ENCODE measurements around the gene CACTIN. TPM values are rescaled to one million over a fixed set of nuclear protein-coding genes. Genes with fewer than 3 reads are reported as not detected.
A peak's percentile ranks its signal among the peaks of the same experiment; 100 is the strongest.
"Not testable (repeated sequence)": the region's sequence is repeated elsewhere in the genome, so short reads cannot be mapped to it uniquely, and the experiment has no call there.

CACTIN gene
- total RNA-seq, 1 donor from 2014 or later = 12.5 TPM

DNA sequence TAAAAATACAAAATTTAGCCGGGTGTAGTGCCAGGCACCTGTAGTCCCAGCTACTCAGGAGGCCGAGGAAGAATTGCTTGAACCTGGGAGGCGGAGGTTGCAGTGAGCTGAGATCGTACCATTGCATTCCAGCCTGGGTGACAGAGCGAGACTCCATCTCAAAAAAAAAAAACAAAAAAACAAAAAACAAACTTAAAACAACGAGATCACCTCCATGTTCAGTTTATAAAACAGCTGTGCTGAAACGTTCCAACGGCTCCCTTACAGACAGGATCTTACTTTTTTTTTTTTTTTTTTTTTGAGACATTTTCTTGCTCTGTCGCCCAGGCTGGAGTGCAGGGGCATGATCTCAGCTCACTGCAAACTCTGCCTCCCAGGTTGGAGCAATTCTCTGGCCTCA lies 2.2 kb upstream of the CACTIN start:
- H3K36me3 ChIP-seq (ENCODE audit: control insufficient read depth in 3 of 3, insufficient read depth in 3 of 3, low read length in 3 of 3); H3K9ac ChIP-seq (ENCODE audit: low read depth in 1 of 3, low read length in 3 of 3): not testable (repeated sequence)

DNA sequence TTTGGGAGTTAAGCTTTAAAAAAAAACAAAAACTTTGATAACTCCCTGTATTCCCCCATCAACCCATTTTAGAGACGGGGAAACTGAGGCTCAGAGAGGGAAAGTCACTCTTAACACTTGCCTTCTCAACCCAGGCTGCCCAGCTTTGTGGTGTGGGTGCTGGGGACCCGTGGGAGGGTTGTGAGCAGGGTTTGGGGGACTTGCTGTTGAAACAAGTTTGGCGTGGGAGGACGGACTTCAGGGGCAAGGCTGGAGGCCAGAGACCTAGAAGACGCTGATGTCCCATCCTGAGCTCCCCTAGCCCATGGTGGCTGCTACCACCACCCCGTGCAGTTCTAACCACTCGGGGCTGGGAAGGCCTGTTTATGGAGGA lies 747 bp upstream of the CACTIN start:
- Histone ChIP-seq H3K27ac (ENCODE audit: low read depth, low read length) (peak overlapping the region; percentile 94), H3K9ac (ENCODE audit: low read depth in 1 of 3, low read length in 3 of 3) (peak overlapping the region in 2 of 3 donors; percentile 33 to 82), H3K4me3 (ENCODE audit: low read length in 3 of 3) (peak overlapping the region; percentile 29 to 86 (median 59)), H3K9me3 (ENCODE audit: control insufficient read depth in 3 of 3, low read length in 3 of 3) (no peaks in the 10 kb centered on the region), H3K36me3 (ENCODE audit: control insufficient read depth in 3 of 3, insufficient read depth in 3 of 3, low read length in 3 of 3) (peaks cover 3 to 13% (median 6%) of the 10 kb centered on the region in 3 donors), H3K4me1 (ENCODE audit: control insufficient read depth in 3 of 3, insufficient read depth in 3 of 3, low read length in 3 of 3) (peaks cover 24 to 32% (median 26%) of the 10 kb centered on the region in 3 donors), H3K27me3 (ENCODE audit: control insufficient read depth in 3 of 3, insufficient read depth in 3 of 3, low read length in 3 of 3) (no peaks in the 10 kb centered on the region)

More for the DNA sequence above, 2.2 kb upstream of the CACTIN start:
- H3K27me3 ChIP-seq (ENCODE audit: control insufficient read depth in 3 of 3, insufficient read depth in 3 of 3, low read length in 3 of 3); H3K9me3 ChIP-seq (ENCODE audit: control insufficient read depth in 3 of 3, low read length in 3 of 3); H3K4me3 ChIP-seq (ENCODE audit: low read length in 3 of 3); H3K27ac ChIP-seq (ENCODE audit: low read depth, low read length): not testable (repeated sequence)
- peaks cover 24 to 32% (median 26%) of the 10 kb centered on the region in 3 donors for H3K4me1 ChIP-seq (ENCODE audit: control insufficient read depth in 3 of 3, insufficient read depth in 3 of 3, low read length in 3 of 3)

DNA sequence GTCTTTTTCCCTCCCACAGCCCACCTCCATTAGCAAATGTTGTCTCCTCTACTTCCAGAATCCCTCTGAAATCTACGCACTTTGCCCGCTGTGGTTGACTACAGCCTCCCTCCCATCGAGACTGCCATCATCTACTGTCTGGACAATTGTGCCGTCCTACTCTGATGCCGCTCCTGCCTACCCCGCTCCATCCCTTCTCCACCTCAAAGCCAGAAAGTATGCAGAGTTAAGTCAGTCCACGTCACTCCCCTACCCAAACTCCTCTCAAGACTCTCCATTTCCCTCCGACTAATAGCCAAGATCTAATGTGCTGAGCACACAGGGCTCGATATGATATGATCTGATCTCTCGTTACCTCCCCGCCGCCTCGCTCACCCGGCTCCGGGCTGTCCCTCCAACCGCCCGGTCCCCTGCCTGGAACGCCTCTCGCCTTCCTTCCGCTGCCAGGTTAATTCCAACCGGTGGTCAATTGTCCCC lies 556 bp downstream of the CACTIN start:
- Histone ChIP-seq H3K4me3 (ENCODE audit: low read length in 3 of 3) (peak overlapping the region; percentile 86 to 97 (median 92)), H3K4me1 (ENCODE audit: control insufficient read depth in 3 of 3, insufficient read depth in 3 of 3, low read length in 3 of 3) (peaks cover 24 to 32% (median 26%) of the 10 kb centered on the region in 3 donors), H3K36me3 (ENCODE audit: control insufficient read depth in 3 of 3, insufficient read depth in 3 of 3, low read length in 3 of 3) (peaks cover 8 to 15% (median 11%) of the 10 kb centered on the region in 3 donors), H3K27me3 (ENCODE audit: control insufficient read depth in 3 of 3, insufficient read depth in 3 of 3, low read length in 3 of 3) (no peaks in the 10 kb centered on the region), H3K9me3 (ENCODE audit: control insufficient read depth in 3 of 3, low read length in 3 of 3) (no peaks in the 10 kb centered on the region), H3K9ac (ENCODE audit: low read depth in 1 of 3, low read length in 3 of 3) (peak overlapping the region; percentile 82 to 96 (median 82)), H3K27ac (ENCODE audit: low read depth, low read length) (peak overlapping the region; percentile 94)

DNA sequence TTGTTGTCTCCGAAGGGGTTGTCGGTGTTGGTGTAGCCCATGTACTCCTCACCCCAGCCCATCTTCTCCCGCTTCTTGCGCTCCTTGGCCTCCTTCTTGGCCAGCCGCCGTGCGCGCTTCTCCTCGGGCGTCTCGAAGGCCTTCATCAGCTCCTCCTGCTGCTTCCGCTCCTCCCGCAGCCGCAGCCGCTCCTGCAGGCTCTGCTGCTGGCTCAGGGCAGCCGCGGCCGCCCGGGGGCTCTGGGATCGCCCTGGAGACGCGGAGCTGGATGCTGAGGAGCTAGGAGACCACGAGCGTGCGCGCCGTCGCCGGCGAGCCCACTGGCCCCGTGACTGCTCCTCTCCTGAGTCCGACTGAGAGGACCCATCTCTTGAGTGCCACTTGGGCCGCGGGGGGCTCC lies 2.9 kb downstream of the CACTIN start:
- H3K36me3 ChIP-seq (ENCODE audit: control insufficient read depth in 3 of 3, insufficient read depth in 3 of 3, low read length in 3 of 3) = peaks cover 10 to 19% (median 14%) of the 10 kb centered on the region in 3 donors
- no peak overlapping the region for H3K4me3 ChIP-seq (ENCODE audit: low read length in 3 of 3)
- H3K27ac ChIP-seq (ENCODE audit: low read depth, low read length) = no peak overlapping the region
- no peak overlapping the region for H3K9ac ChIP-seq (ENCODE audit: low read depth in 1 of 3, low read length in 3 of 3)
- no peaks in the 10 kb centered on the region for H3K9me3 ChIP-seq (ENCODE audit: control insufficient read depth in 3 of 3, low read length in 3 of 3)
- H3K4me1 ChIP-seq (ENCODE audit: control insufficient read depth in 3 of 3, insufficient read depth in 3 of 3, low read length in 3 of 3) = peaks cover 24 to 32% (median 26%) of the 10 kb centered on the region in 3 donors
- no peaks in the 10 kb centered on the region for H3K27me3 ChIP-seq (ENCODE audit: control insufficient read depth in 3 of 3, insufficient read depth in 3 of 3, low read length in 3 of 3)

DNA sequence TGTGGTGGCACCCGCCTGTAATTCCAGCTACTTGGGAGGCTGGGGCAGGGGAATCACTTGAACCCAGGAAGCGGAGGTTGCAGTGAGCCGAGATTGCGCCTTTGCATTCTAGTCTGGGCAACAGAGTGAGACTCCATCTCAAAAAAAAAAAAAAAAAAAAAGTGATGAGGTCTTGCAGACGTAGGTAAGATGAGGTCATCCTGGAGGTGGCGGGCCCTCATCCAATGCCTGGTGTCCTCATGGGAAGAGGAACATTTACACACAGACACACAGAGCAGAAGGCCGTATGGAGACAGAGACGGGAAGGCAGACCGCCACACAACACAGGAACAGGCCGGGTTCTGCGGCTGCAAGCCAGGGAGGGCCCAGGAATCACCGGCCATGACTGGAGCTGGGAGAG lies 4.4 kb downstream of the CACTIN start:
- H3K9me3 ChIP-seq (ENCODE audit: control insufficient read depth in 3 of 3, low read length in 3 of 3) = no peaks in the 10 kb centered on the region
- H3K9ac ChIP-seq (ENCODE audit: low read depth in 1 of 3, low read length in 3 of 3) = no peak overlapping the region
- H3K27me3 ChIP-seq (ENCODE audit: control insufficient read depth in 3 of 3, insufficient read depth in 3 of 3, low read length in 3 of 3) = no peaks in the 10 kb centered on the region
- no peak overlapping the region for H3K4me3 ChIP-seq (ENCODE audit: low read length in 3 of 3)
- peaks cover 26 to 34% (median 27%) of the 10 kb centered on the region in 3 donors for H3K4me1 ChIP-seq (ENCODE audit: control insufficient read depth in 3 of 3, insufficient read depth in 3 of 3, low read length in 3 of 3)
- no peak overlapping the region for H3K27ac ChIP-seq (ENCODE audit: low read depth, low read length)
- peaks cover 14 to 20% (median 19%) of the 10 kb centered on the region in 3 donors for H3K36me3 ChIP-seq (ENCODE audit: control insufficient read depth in 3 of 3, insufficient read depth in 3 of 3, low read length in 3 of 3)

DNA sequence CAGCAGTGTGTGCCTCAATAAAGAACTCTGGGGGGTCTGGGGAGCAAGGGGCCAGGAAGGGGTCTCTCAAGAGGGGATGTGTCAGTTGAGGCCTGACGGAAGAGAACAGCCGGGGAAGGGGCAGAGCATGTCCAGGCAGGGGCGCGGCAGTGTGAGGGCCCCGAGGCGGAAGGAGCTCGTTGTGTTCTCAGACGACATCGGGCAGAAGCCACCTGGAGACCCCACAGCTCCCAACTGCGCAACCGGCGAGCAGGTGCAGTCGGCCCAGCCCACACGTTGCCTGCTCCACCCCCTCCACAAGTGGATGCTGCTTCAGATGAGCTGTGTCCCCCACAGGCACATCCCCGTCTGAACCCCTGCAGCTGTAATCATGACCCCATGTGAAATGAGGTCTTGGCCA lies 4.9 kb downstream of the CACTIN start:
- Histone ChIP-seq H3K27me3 (ENCODE audit: control insufficient read depth in 3 of 3, insufficient read depth in 3 of 3, low read length in 3 of 3) (no peaks in the 10 kb centered on the region), H3K9ac (ENCODE audit: low read depth in 1 of 3, low read length in 3 of 3) (no peak overlapping the region), H3K4me1 (ENCODE audit: control insufficient read depth in 3 of 3, insufficient read depth in 3 of 3, low read length in 3 of 3) (peaks cover 24 to 30% (median 27%) of the 10 kb centered on the region in 3 donors), H3K36me3 (ENCODE audit: control insufficient read depth in 3 of 3, insufficient read depth in 3 of 3, low read length in 3 of 3) (peaks cover 14 to 20% (median 19%) of the 10 kb centered on the region in 3 donors), H3K9me3 (ENCODE audit: control insufficient read depth in 3 of 3, low read length in 3 of 3) (no peaks in the 10 kb centered on the region), H3K27ac (ENCODE audit: low read depth, low read length) (no peak overlapping the region), H3K4me3 (ENCODE audit: low read length in 3 of 3) (no peak overlapping the region)

DNA sequence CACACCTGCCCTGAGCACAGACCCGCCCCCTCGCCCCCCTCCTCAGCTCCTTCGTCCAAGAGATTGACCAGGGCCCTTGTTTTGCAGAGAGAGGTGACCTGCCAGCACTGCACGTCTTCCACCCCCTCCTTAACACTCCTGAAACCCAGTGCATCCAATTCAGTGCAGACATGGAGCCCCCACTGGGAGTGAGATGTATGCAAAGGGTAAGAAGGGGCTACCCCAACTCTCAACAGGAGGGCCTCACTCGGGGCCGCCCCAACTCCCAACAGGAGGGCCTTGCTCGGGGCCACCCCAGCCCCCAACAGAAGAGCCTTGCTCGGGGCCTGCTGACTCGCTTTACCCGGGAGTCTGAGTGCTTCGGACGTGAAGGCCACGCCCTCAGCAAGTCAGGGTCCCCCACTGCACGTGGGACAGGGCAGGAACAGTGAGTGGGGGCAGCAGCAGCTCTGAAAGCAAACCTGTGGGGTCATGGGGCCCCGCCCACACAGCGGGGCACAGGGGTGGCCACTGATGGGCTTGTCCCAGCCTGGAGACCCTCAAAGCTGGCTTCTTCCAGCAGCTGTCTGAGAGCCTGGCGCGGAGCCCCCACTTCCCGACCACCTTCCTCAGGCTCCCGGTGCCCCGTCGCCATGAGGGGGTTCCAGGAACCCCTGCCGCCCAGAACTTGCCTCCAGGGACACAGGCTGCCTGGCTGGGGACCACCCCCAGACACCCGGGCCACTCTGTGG lies 5.6 kb downstream of the CACTIN start:
- H3K27ac ChIP-seq (ENCODE audit: low read depth, low read length) = no peak overlapping the region
- peaks cover 14 to 20% (median 19%) of the 10 kb centered on the region in 3 donors for H3K36me3 ChIP-seq (ENCODE audit: control insufficient read depth in 3 of 3, insufficient read depth in 3 of 3, low read length in 3 of 3)

DNA sequence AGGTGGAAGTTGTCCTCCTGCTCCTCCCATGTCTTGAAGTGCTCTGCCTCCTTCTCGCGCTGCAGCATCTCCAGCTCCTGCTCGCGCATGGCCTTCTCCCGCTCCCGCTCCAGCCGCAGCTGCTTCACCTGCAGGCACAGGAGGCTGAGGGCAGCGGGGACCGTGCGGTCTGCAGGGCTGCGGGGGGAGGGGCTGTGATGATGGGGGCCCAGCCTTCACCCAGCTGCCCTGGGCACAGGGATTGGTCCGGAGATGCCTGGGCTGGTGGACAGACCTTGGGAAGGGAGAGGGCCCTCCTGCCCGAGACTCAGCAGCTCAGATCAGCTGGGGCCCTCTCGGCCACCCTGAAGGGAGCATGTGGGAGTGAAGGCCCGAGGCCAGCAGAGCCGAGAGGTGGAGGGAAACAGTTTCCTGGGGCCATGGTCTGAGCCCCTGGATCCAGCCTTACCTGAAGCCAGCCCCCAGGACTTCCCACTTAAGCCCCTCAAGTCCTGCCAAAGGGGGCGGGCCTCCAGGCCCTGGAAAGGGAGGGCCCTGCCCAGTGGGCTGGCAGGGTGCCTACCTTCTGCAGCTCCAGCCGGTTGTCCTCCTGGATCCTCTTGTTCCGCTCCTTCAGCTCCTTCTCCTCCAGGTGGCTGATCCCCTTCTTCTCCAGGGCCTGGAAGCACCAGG lies 6.3 kb downstream of the CACTIN start:
- H3K4me3 ChIP-seq (ENCODE audit: low read length in 3 of 3) = no peak overlapping the region
- peaks cover 14 to 17% (median 17%) of the 10 kb centered on the region in 3 donors for H3K4me1 ChIP-seq (ENCODE audit: control insufficient read depth in 3 of 3, insufficient read depth in 3 of 3, low read length in 3 of 3)
- H3K9ac ChIP-seq (ENCODE audit: low read depth in 1 of 3, low read length in 3 of 3) = no peak overlapping the region
- H3K9me3 ChIP-seq (ENCODE audit: control insufficient read depth in 3 of 3, low read length in 3 of 3) = no peaks in the 10 kb centered on the region
- no peak overlapping the region for H3K27ac ChIP-seq (ENCODE audit: low read depth, low read length)
- peaks cover 16 to 20% (median 19%) of the 10 kb centered on the region in 3 donors for H3K36me3 ChIP-seq (ENCODE audit: control insufficient read depth in 3 of 3, insufficient read depth in 3 of 3, low read length in 3 of 3)
- no peaks in the 10 kb centered on the region for H3K27me3 ChIP-seq (ENCODE audit: control insufficient read depth in 3 of 3, insufficient read depth in 3 of 3, low read length in 3 of 3)

More for the DNA sequence above, 5.6 kb downstream of the CACTIN start:
- Histone ChIP-seq H3K4me3 (ENCODE audit: low read length in 3 of 3) (no peak overlapping the region), H3K9me3 (ENCODE audit: control insufficient read depth in 3 of 3, low read length in 3 of 3) (no peaks in the 10 kb centered on the region), H3K27me3 (ENCODE audit: control insufficient read depth in 3 of 3, insufficient read depth in 3 of 3, low read length in 3 of 3) (no peaks in the 10 kb centered on the region), H3K9ac (ENCODE audit: low read depth in 1 of 3, low read length in 3 of 3) (no peak overlapping the region), H3K4me1 (ENCODE audit: control insufficient read depth in 3 of 3, insufficient read depth in 3 of 3, low read length in 3 of 3) (peaks cover 21 to 24% (median 24%) of the 10 kb centered on the region in 3 donors)

DNA sequence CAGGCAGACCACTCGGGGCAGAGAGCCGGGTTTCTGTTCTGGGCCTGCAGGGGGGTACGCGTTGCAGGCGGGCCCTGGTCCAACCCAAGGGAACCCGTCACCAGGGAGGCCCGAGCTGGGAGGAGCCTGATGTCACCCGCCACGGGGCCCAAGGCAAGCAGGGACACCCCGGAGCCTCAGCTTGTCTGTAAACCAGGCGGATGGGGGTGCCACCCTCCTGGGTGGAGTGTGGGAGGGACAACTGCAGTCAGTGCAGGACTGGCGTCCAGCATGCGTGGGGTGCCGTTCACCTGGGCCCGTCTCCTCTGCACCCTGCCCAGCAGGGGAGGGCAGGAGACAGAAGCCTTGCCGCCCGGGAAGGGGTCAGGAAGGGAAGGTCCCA lies 7.0 kb downstream of the CACTIN start:
- Histone ChIP-seq H3K9ac (ENCODE audit: low read depth in 1 of 3, low read length in 3 of 3) (no peak overlapping the region), H3K9me3 (ENCODE audit: control insufficient read depth in 3 of 3, low read length in 3 of 3) (no peaks in the 10 kb centered on the region), H3K27me3 (ENCODE audit: control insufficient read depth in 3 of 3, insufficient read depth in 3 of 3, low read length in 3 of 3) (no peaks in the 10 kb centered on the region), H3K4me3 (ENCODE audit: low read length in 3 of 3) (no peak overlapping the region), H3K27ac (ENCODE audit: low read depth, low read length) (no peak overlapping the region), H3K4me1 (ENCODE audit: control insufficient read depth in 3 of 3, insufficient read depth in 3 of 3, low read length in 3 of 3) (peaks cover 8 to 11% (median 10%) of the 10 kb centered on the region in 3 donors), H3K36me3 (ENCODE audit: control insufficient read depth in 3 of 3, insufficient read depth in 3 of 3, low read length in 3 of 3) (peaks cover 19 to 20% (median 19%) of the 10 kb centered on the region in 3 donors)
